ENCODE measurements around the gene MFAP3L. TPM values are rescaled to one million over a fixed set of nuclear protein-coding genes. Genes with fewer than 3 reads are reported as not detected.
A peak's percentile ranks its signal among the peaks of the same experiment; 100 is the strongest.

MFAP3L gene
- total and polyA plus RNA-seq, 2 donors from 2014 or later = 18.4 to 35.1 TPM

GRCh38 chr4:170035845-170036244 lies 9.7 kb upstream of the MFAP3L start:
- H3K27ac ChIP-seq (ENCODE audit: low read depth in 2 of 2, low read length in 2 of 2) = no peak overlapping the region
- no peaks in the 10 kb centered on the region for H3K36me3 ChIP-seq (ENCODE audit: control insufficient read depth in 2 of 3, insufficient read depth in 3 of 3, low read length in 3 of 3)
- no peaks in the 10 kb centered on the region for H3K4me1 ChIP-seq (ENCODE audit: control insufficient read depth in 2 of 3, insufficient read depth in 2 of 3, low read depth in 1 of 3, low read length in 3 of 3)
- intact Hi-C loops (cut with DNase I) = no loop called here
- DNase-seq (no peak), FAIRE-seq (no peak)
- H3K9me3 ChIP-seq (ENCODE audit: control insufficient read depth in 2 of 3, insufficient read depth in 1 of 3, low read length in 3 of 3) = no peaks in the 10 kb centered on the region
- TF ChIP-seq CTCF (IDR thresholded peaks at IDR 0.05; ENCODE audit: borderline replicate concordance, extremely low read depth, insufficient read depth) = no peak
- H3K9ac ChIP-seq (ENCODE audit: low read length in 3 of 3) = no peak overlapping the region
- no peaks in the 10 kb centered on the region for H3K27me3 ChIP-seq (ENCODE audit: control insufficient read depth, insufficient read depth, low read length)
- no peak overlapping the region for H3K4me3 ChIP-seq (ENCODE audit: low read length in 3 of 3)

GRCh38 chr4:170035231-170035630 lies 9.0 kb upstream of the MFAP3L start:
- Histone ChIP-seq H3K27me3 (ENCODE audit: control insufficient read depth, insufficient read depth, low read length) (no peaks in the 10 kb centered on the region), H3K27ac (ENCODE audit: low read depth in 2 of 2, low read length in 2 of 2) (no peak overlapping the region), H3K9me3 (ENCODE audit: control insufficient read depth in 2 of 3, insufficient read depth in 1 of 3, low read length in 3 of 3) (no peaks in the 10 kb centered on the region), H3K36me3 (ENCODE audit: control insufficient read depth in 2 of 3, insufficient read depth in 3 of 3, low read length in 3 of 3) (no peaks in the 10 kb centered on the region), H3K9ac (ENCODE audit: low read length in 3 of 3) (no peak overlapping the region), H3K4me1 (ENCODE audit: control insufficient read depth in 2 of 3, insufficient read depth in 2 of 3, low read depth in 1 of 3, low read length in 3 of 3) (no peaks in the 10 kb centered on the region), H3K4me3 (ENCODE audit: low read length in 3 of 3) (no peak overlapping the region)
- no peak for DNase-seq
- no peak for FAIRE-seq
- TF ChIP-seq CTCF (IDR thresholded peaks at IDR 0.05; ENCODE audit: borderline replicate concordance, extremely low read depth, insufficient read depth) = no peak
- intact Hi-C loops (cut with DNase I) = no loop called here

GRCh38 chr4:170033999-170034398 lies 7.8 kb upstream of the MFAP3L start:
- Histone ChIP-seq H3K27me3 (ENCODE audit: control insufficient read depth, insufficient read depth, low read length) (no peaks in the 10 kb centered on the region), H3K4me3 (ENCODE audit: low read length in 3 of 3) (no peak overlapping the region), H3K9me3 (ENCODE audit: control insufficient read depth in 2 of 3, insufficient read depth in 1 of 3, low read length in 3 of 3) (no peaks in the 10 kb centered on the region), H3K9ac (ENCODE audit: low read length in 3 of 3) (no peak overlapping the region), H3K4me1 (ENCODE audit: control insufficient read depth in 2 of 3, insufficient read depth in 2 of 3, low read depth in 1 of 3, low read length in 3 of 3) (no peaks in the 10 kb centered on the region), H3K36me3 (ENCODE audit: control insufficient read depth in 2 of 3, insufficient read depth in 3 of 3, low read length in 3 of 3) (no peaks in the 10 kb centered on the region), H3K27ac (ENCODE audit: low read depth in 2 of 2, low read length in 2 of 2) (no peak overlapping the region)
- FAIRE-seq = no peak
- DNase-seq = no peak
- intact Hi-C loops (cut with DNase I) = no loop called here
- no peak for TF ChIP-seq CTCF (IDR thresholded peaks at IDR 0.05; ENCODE audit: borderline replicate concordance, extremely low read depth, insufficient read depth)

- DNase-seq = no peak
Observed at GRCh38 chr4:170030121-170030520, 3.9 kb upstream of the MFAP3L start.

More at GRCh38 chr4:170030121-170030520, 3.9 kb upstream of the MFAP3L start:
- Histone ChIP-seq H3K36me3 (ENCODE audit: control insufficient read depth in 2 of 3, insufficient read depth in 3 of 3, low read length in 3 of 3) (no peaks in the 10 kb centered on the region), H3K27ac (ENCODE audit: low read depth in 2 of 2, low read length in 2 of 2) (no peak overlapping the region), H3K9ac (ENCODE audit: low read length in 3 of 3) (no peak overlapping the region), H3K27me3 (ENCODE audit: control insufficient read depth, insufficient read depth, low read length) (no peaks in the 10 kb centered on the region), H3K9me3 (ENCODE audit: control insufficient read depth in 2 of 3, insufficient read depth in 1 of 3, low read length in 3 of 3) (no peaks in the 10 kb centered on the region), H3K4me1 (ENCODE audit: control insufficient read depth in 2 of 3, insufficient read depth in 2 of 3, low read depth in 1 of 3, low read length in 3 of 3) (peaks cover 0 to 6% (median 0%) of the 10 kb centered on the region in 3 donors), H3K4me3 (ENCODE audit: low read length in 3 of 3) (no peak overlapping the region)
- intact Hi-C loops (cut with DNase I) = no loop called here
- peak; percentile 23 for FAIRE-seq
- no peak for TF ChIP-seq CTCF (IDR thresholded peaks at IDR 0.05; ENCODE audit: borderline replicate concordance, extremely low read depth, insufficient read depth)
